ENCODE data around the gene RAD51C.

Gene RAD51C

DNA sequence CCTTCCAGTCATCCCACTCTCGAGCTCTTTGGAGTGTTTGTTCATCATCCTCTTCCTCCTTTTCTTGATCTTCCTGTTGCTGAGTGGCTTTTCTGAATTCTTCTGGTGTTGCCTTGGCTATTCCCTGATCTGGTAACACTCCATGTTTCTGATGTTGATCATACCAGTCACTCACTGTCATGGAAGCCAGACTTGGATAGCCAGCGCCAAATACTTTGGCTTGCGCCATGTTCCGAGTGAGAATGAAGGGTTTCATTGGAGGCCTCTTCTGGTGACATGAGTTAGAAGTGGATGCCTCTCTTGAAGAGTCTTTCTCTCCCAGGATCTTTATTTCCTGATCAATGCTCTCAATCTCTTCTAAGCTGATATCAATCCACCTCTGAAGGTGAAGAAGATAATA lies 31.8 kb upstream of the RAD51C start:
- DNase-seq (ENCODE audit: extremely low spot score), result no peak
- ChIA-PET POLR2A (interaction anchor here (7.3 kb wide), 1 partner anchor 30 kb away, joined by 238 read pairs; no protein-coding TSS in a partner anchor), CTCF (no interaction called here)
- TF ChIP-seq, protein P1, sequence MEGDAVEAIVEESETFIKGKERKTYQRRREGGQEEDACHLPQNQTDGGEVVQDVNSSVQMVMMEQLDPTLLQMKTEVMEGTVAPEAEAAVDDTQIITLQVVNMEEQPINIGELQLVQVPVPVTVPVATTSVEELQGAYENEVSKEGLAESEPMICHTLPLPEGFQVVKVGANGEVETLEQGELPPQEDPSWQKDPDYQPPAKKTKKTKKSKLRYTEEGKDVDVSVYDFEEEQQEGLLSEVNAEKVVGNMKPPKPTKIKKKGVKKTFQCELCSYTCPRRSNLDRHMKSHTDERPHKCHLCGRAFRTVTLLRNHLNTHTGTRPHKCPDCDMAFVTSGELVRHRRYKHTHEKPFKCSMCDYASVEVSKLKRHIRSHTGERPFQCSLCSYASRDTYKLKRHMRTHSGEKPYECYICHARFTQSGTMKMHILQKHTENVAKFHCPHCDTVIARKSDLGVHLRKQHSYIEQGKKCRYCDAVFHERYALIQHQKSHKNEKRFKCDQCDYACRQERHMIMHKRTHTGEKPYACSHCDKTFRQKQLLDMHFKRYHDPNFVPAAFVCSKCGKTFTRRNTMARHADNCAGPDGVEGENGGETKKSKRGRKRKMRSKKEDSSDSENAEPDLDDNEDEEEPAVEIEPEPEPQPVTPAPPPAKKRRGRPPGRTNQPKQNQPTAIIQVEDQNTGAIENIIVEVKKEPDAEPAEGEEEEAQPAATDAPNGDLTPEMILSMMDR (IDR thresholded peaks at IDR 0.05; ENCODE audit: control extremely low read depth, extremely low read depth, low read depth, missing control alignments), result no peak

DNA sequence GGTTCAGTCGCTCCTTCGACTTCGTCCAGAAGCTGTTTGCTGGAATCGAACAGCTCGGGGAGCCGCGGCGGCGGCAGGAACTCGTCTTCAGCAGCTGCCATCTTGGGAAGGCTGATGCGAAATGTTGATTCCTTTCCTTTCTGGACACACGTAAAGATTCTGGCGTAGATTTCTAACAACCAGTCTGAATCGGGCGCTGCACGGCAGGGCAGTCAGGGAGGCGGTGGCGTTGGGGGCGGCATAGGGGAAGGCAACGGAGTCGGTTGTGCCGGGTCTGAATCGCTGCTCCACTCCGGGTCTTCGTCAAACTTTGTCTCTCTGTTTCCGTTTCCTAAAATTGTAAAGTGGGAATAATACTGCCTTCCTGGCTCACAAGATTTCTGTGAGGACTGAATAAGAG lies 30.9 kb upstream of the RAD51C start:
- DNase-seq (ENCODE audit: extremely low spot score), result no peak
- CTCF ChIA-PET, result no interaction called here
- TF ChIP-seq, protein P1 (IDR thresholded peaks at IDR 0.05; ENCODE audit: control extremely low read depth, extremely low read depth, low read depth, missing control alignments), result no peak
- POLR2A ChIA-PET, result interaction anchor here (7.3 kb wide), 1 partner anchor 31 kb away, joined by 238 read pairs; no protein-coding TSS in a partner anchor

DNA sequence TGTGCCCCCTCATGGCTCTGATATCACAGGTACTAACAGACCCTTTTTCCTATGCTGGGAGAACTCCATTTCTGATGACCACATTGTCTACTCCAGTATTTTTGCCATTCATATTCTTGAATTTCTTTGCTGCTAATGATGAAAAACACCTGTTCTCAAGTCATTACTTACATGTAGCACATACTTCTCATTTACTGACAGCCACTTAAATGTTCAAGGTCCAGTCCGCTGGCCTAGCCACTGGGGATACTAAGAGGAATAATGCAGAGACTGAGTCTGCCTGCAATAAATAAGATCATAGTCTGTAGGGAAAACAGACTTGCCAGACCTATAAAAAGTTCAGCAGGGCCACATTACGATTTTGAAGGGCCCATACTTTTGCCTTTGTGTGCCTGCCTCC lies 28.1 kb upstream of the RAD51C start:
- ChIA-PET POLR2A (no interaction called here), CTCF (no interaction called here)
- DNase-seq (ENCODE audit: extremely low spot score), result no peak
- TF ChIP-seq, protein P1 (IDR thresholded peaks at IDR 0.05; ENCODE audit: control extremely low read depth, extremely low read depth, low read depth, missing control alignments), result no peak

DNA sequence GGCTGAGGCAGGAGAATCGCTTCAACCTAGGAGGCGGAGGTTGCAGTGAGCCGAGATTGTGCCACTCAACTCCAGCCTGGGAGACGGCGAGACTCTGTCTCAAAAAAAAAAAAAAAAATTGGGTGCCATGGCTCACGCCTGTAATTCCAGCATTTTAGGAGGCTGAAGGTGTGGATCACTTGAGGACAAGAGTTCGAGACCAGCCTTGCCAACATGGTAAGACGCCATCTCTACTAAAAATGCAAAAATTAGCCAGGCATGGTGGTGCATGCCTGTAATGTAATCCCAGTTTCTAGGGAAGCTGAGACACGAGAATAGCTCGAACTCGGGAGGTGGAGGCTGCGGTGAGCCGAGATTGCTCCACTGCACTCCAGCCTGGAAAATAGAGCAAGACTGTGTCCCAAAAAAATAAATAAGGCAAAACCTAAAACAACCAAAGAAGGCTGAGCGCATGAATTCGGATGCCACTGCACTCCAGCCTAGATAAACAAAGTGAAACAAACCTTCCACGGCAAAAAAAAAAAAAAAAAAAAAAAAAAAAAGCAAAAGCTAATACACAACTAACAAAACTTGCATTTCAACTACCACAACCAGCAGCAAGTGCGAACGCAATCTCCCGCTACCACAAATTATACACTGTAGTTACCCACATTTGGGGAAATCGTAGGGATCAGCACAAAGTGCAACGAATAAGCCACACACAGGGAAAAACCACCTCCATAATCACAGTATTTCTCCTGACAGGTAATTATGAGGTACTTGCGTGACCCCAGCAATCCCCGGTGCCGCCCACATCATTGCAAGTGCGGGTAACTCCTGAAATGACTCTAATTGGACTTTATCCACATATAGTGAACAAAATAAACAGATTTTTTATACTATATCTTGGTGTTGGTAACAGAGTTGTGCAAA lies 26.2 kb upstream of the RAD51C start:
- ChIA-PET POLR2A (interaction anchor here (0.7 to 1.3 kb wide), 2 partner anchors 8 to 35 kb away, joined by 3 to 5 read pairs; no protein-coding TSS in a partner anchor), CTCF (no interaction called here)
- TF ChIP-seq, protein P1 (IDR thresholded peaks at IDR 0.05; ENCODE audit: control extremely low read depth, extremely low read depth, low read depth, missing control alignments), result no peak
- DNase-seq (ENCODE audit: extremely low spot score), result no peak

DNA sequence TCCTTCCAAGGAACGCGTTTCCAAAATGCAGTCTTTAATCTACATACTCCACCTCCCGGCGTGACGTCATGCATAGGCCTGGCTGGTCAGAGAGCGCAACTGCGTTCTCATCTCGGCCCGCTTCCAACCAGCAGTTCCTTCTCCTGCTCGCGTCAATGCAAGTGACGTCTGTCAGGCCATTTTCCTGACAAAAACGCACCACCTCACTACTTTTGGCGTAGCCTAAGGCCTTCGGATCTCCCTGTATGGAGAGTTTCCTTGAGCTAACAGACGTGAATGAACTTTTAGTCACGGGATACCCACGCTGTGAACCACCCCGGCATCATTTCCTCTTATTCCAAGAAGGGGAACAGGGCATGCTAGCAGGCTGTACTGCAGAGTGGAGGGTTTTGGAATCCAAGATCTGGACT lies 25.5 kb upstream of the RAD51C start:
- POLR2A ChIA-PET, result interaction anchor here (1.3 to 1.5 kb wide), 2 partner anchors 35 to 36 kb away, joined by 3 to 4 read pairs; no protein-coding TSS in a partner anchor
- CTCF ChIA-PET, result interaction anchor here (0.9 kb wide), 1 partner anchor 11 kb away, joined by 3 read pairs; no protein-coding TSS in a partner anchor
- DNase-seq (ENCODE audit: extremely low spot score), result no peak
- TF ChIP-seq, protein P1 (IDR thresholded peaks at IDR 0.05; ENCODE audit: control extremely low read depth, extremely low read depth, low read depth, missing control alignments), result no peak

DNA sequence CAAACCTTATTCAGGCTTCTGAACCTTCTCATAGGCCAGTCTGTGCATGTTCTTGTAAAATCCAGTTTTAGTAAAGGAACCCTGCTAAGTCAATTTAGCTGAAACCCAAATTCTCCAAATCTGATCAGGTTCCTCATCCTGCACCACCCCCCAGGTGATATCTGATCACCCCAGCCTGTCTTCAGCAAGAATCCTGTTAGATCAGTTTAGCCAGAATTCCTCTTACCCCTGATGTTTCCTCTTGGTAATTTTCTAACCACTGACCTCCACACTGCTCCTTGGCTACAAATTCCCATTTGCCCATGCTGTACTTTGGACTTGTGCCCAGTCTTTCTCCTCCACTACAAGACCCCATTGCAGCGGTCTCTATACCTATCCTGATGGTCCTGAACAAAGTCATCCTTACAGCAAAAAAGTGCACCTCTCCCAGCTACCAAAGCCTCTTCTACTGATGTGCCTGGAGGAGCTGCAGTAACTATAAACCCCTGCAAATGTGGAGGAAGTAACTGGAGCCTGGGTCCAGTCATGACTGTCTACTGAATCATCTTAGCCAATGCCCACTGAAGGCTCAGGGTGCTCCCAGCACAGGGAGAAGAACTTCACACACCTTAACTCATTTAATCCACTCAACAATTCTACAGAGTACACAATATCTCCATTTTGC lies 24.3 kb upstream of the RAD51C start:
- POLR2A ChIA-PET, result interaction anchor here (1.5 kb wide), 1 partner anchor 37 kb away, joined by 4 read pairs; no protein-coding TSS in a partner anchor
- TF ChIP-seq, protein P1 (IDR thresholded peaks at IDR 0.05; ENCODE audit: control extremely low read depth, extremely low read depth, low read depth, missing control alignments), result no peak
- DNase-seq (ENCODE audit: extremely low spot score), result no peak
- CTCF ChIA-PET, result no interaction called here
